Measurements from ENCODE around the gene GOLGA7B.
A peak's percentile ranks its signal among the peaks of the same experiment; 100 is the strongest.

GOLGA7B gene

DNA sequence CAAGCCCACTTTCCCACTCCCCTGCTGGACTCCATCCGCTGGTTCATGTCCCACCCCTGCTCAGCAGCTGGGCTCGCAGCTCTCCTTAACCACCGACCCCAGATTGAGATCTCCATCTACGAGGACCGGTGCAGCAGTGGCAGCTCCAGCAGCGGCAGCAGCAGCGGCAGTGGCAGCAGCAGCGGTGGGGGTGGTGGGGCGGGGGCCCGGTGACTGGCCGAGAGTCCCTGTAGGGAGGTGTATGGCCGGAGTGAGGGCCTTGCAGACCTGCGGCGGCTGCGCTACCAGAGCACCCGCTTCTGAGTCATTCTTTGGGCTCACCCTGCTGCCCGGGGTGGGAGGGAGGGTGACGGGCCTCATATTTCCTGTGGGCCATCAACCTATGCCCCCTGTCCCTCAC, 15.8 kb downstream of the GOLGA7B start:
- TF ChIP-seq, protein P1, sequence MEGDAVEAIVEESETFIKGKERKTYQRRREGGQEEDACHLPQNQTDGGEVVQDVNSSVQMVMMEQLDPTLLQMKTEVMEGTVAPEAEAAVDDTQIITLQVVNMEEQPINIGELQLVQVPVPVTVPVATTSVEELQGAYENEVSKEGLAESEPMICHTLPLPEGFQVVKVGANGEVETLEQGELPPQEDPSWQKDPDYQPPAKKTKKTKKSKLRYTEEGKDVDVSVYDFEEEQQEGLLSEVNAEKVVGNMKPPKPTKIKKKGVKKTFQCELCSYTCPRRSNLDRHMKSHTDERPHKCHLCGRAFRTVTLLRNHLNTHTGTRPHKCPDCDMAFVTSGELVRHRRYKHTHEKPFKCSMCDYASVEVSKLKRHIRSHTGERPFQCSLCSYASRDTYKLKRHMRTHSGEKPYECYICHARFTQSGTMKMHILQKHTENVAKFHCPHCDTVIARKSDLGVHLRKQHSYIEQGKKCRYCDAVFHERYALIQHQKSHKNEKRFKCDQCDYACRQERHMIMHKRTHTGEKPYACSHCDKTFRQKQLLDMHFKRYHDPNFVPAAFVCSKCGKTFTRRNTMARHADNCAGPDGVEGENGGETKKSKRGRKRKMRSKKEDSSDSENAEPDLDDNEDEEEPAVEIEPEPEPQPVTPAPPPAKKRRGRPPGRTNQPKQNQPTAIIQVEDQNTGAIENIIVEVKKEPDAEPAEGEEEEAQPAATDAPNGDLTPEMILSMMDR (IDR thresholded peaks at IDR 0.05; ENCODE audit: low read depth, low read length, missing control alignments) = no peak
- H3K4me3 ChIP-seq (replicated peaks; ENCODE audit: low read depth, low read length) = no peak overlapping the region
- no peak for DNase-seq (ENCODE audit: extremely low read depth, low read depth)

DNA sequence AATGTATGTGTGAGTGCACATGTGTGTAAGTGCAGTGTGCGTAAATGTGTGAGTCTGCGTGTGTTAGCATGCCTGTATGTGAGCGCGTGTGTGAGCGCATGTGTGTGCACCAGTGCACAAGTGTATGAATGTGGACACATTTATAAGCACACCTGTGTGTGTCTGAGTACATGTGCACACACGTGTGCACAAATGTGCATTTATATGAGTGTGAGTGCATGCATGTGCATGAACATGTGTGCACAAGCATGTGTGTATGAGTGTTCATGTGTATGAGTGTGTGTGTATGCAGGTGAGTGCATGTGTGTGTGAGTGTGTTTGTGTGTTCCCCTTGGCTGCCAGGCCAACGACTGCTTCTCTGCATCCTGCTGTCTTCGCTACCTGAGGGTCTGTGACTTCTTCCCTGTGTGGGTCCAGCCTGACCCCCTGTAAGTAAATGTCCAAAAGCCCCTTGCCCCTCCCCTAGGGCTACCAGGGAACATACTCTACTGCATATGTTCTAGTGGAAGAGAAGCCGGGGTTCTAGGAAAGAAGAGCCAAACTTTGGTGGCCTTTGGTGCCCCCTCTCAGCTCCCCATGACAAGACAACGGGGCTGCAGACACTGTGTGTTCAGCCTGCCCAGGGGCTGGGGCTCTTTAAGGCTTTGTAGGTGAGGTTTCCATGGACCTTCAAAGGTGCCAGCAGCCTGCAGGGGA, 17.0 kb downstream of the GOLGA7B start:
- no peak for DNase-seq (ENCODE audit: extremely low read depth, low read depth)

DNA sequence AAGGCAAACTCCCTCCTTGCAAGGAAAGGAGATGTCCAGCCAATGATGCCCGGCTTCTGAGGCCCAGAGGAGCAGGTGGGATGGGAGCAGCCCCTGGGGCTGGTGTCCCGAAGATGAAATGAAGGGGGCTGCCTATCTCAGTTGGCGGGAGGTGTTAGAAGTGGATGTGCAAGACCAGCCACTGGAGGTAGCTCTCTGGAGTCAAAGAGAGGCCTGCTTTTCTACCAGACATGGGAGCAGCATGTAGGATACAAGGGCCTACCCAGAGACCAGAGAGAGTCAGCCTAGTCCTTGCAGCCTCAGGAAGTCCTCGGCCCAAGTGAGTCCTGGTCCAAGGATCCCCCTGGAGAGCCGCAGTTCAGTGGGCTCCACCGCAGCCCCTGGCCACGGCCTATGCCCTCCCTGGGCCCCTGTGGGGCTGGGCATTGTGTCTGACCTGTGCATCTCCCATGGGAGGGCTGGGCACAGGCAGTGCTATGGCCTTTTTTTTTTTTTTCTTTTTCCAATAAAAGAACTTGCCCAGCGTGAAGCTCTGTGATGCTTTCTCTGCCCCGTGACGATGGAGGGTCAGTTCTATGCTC, 17.7 kb downstream of the GOLGA7B start:
- no peak overlapping the region for H3K4me3 ChIP-seq (replicated peaks; ENCODE audit: low read depth, low read length)
- no peak for DNase-seq (ENCODE audit: extremely low read depth, low read depth)
- TF ChIP-seq, protein P1 (IDR thresholded peaks at IDR 0.05; ENCODE audit: low read depth, low read length, missing control alignments) = no peak

More for the DNA sequence above, 17.0 kb downstream of the GOLGA7B start:
- TF ChIP-seq, protein P1 (IDR thresholded peaks at IDR 0.05; ENCODE audit: low read depth, low read length, missing control alignments) = no peak
- H3K4me3 ChIP-seq (replicated peaks; ENCODE audit: low read depth, low read length) = no peak overlapping the region

DNA sequence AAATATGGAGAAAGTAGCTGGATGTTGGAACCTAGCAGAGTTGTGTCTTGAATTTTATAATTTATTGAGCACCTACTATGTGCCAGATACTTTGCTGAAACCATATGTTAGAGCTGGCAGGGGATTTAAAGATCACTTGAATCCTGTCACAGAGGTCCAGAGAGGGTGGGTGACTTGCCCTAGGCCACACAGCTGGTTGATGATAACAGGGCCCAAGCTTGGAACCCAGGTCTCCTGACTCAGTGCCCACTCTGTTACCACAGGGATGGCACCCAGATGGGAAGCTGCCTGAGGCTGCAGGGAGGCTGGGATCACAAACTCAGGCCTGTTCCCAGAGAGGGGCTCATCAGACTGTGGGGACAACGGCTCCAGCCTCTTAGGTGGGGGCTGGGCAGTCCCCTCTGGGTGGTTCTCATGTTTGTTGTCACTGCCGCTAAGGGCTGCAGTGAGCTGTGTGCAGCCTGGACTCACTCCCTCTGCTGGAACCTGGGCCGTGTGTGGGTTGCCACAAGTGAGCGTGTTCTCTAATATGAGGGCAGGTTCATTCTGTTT, 18.6 kb downstream of the GOLGA7B start:
- TF ChIP-seq, protein P1 (IDR thresholded peaks at IDR 0.05; ENCODE audit: low read depth, low read length, missing control alignments) = no peak
- no peak overlapping the region for H3K4me3 ChIP-seq (replicated peaks; ENCODE audit: low read depth, low read length)
- DNase-seq (ENCODE audit: extremely low read depth, low read depth) = no peak

DNA sequence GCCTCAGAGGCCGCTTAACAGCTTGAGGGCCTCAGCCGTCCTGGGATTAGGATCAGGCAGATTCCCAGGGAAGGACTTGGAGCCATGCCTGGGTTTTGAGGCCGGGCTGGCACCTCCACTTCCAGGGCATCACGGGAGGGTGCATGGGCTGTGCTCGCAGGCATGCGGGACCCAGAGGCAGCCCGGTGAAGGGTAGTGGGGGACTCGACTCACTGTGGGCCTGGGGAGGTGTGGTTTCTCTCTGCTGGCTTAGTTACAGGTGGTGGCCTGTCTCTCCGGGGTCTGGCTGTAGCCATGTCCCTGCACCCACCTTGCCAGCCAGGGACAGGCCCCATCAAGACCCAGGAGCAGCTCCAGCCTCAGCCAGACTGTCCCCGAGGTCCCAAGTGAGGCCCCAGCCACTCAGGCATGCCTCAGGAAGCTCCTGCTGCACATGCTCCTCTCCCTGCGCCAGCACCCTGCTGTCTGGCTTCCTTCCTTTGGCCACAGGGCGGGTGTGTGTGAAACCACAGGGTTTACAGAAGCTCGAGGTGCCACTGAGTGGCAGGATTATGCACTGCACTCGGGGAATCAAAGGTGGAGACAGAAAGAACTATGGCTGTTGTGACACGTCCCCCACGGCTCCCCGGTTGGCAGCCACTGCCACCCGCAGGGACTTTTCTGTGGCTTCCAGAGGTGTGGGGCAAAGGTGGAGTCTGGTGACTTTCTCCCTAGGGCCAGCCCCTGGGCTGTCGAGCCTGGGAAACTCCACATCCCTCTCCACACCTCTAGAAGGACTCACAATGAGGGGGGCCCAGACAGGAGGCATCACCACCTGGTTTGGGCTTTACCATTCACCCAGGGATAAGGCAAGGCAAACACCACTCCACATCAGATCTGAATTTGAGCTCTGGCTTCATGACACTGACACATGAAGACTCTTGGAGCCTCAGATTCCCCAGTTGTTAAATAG, 19.7 kb downstream of the GOLGA7B start:
- TF ChIP-seq, protein P1 (IDR thresholded peaks at IDR 0.05; ENCODE audit: low read depth, low read length, missing control alignments) = peak; percentile 64
- no peak overlapping the region for H3K4me3 ChIP-seq (replicated peaks; ENCODE audit: low read depth, low read length)
- DNase-seq (ENCODE audit: extremely low read depth, low read depth) = no peak

DNA sequence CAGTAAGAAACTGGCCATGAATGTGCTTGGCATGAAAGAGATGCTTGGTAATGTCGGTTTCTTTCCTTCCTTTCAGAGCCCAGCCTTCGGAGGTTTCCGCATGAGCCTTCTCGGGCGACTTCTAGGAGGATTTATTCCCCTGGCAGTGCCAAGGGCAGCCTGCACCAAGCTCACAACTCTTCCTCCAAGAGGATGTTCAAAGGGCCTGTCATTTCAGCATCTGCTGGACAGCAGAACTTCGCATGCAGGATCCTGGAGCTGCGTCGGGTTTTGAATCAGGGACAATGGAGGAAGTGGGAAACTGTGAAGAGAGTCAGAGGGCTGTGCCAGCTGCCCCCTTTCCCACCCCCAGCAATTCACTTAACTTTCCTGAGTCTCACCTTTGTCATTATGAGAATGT, 21.3 kb downstream of the GOLGA7B start:
- TF ChIP-seq, protein P1 (IDR thresholded peaks at IDR 0.05; ENCODE audit: low read depth, low read length, missing control alignments) = no peak

More for the DNA sequence above, 21.3 kb downstream of the GOLGA7B start:
- DNase-seq (ENCODE audit: extremely low read depth, low read depth) = no peak
- no peak overlapping the region for H3K4me3 ChIP-seq (replicated peaks; ENCODE audit: low read depth, low read length)
